Neural progenitor cell (in vitro differentiated cells): ENCODE results near the gene SERPINF2. TPM values are rescaled to one million over a fixed set of nuclear protein-coding genes. Genes with fewer than 3 reads are reported as not detected.

ENCODE experiments used
- DNase-seq: peaks from one replicate; pipeline ENCODE4 v3.0.0-alpha.2; 2016; ENCODE audit warnings: low spot score
- H2AFZ ChIP-seq: fragments of 200-600 bp; sonication (generic); replicated peaks from 2 replicates; pipeline ENCODE4 v1.6.1; 2016; ENCODE audit warnings: antibody characterized with exemption
- H3F3A ChIP-seq: fragments of 200-600 bp; sonication (generic); 2 replicates; pipeline ENCODE4 v1.6.1; 2016; ENCODE audit warnings: antibody characterized with exemption, low read depth
- H3K27ac ChIP-seq: fragments of 200-600 bp; sonication (generic); 2 replicates; pipeline ENCODE4 v1.5.1; 2016; ENCODE audit warnings: mild to moderate bottlenecking
- H3K27me3 ChIP-seq: fragments of 200-600 bp; sonication (generic); 2 replicates; pipeline ENCODE4 v1.6.1; 2016; ENCODE audit warnings: mild to moderate bottlenecking, moderate library complexity
- H3K36me3 ChIP-seq: fragments of 200-600 bp; sonication (generic); 2 replicates; pipeline ENCODE4 v1.5.1; 2016
- H3K4me1 ChIP-seq: fragments of 200-600 bp; sonication (generic); 2 replicates; pipeline ENCODE4 v1.6.1; 2016; ENCODE audit warnings: mixed run types
- H3K4me2 ChIP-seq: fragments of 200-600 bp; sonication (generic); 2 replicates; pipeline ENCODE4 v1.6.1; 2016
- H3K4me3 ChIP-seq: fragments of 200-600 bp; sonication (generic); 2 replicates; pipeline ENCODE4 v1.5.1; 2016
- H3K79me2 ChIP-seq: fragments of 200-600 bp; sonication (generic); 2 replicates; pipeline ENCODE4 v1.6.1; 2016; ENCODE audit warnings: low read depth
- H3K9ac ChIP-seq: fragments of 200-600 bp; sonication (generic); 2 replicates; pipeline ENCODE4 v1.6.1; 2016
- H3K9me3 ChIP-seq: fragments of 200-600 bp; sonication (generic); 2 replicates; pipeline ENCODE4 v1.5.1; 2016; ENCODE audit warnings: low read depth
- H4K20me1 ChIP-seq: fragments of 200-600 bp; sonication (generic); 2 replicates; pipeline ENCODE4 v1.6.1; 2016; ENCODE audit warnings: low read depth
- H3K27ac Mint-ChIP-seq: 3 replicates; pipeline ENCODE4 v1.8.0; 2021; ENCODE audit warnings: mixed read lengths
- H3K27me3 Mint-ChIP-seq: 2 replicates; pipeline ENCODE4 v1.8.0; 2022; ENCODE audit warnings: low read depth, mild to moderate bottlenecking, inconsistent platforms, moderate library complexity, mixed read lengths; ENCODE audit not compliant: insufficient read depth
- H3K36me3 Mint-ChIP-seq: 3 replicates; pipeline ENCODE4 v1.8.0; 2021; ENCODE audit warnings: mixed read lengths
- H3K4me1 Mint-ChIP-seq: 3 replicates; pipeline ENCODE4 v1.8.0; 2021; ENCODE audit warnings: mixed read lengths
- H3K4me3 Mint-ChIP-seq: 3 replicates; pipeline ENCODE4 v1.8.0; 2021; ENCODE audit warnings: mild to moderate bottlenecking, moderate library complexity, mixed read lengths
- H3K9me3 Mint-ChIP-seq: 3 replicates; pipeline ENCODE4 v1.8.0; 2020; ENCODE audit warnings: mixed read lengths
- CTCF ChIP-seq: fragments of 200-600 bp; sonication (generic); IDR thresholded peaks from 2 replicates; pipeline ENCODE4 v1.5.1; 2017; ENCODE audit warnings: antibody characterized with exemption, mild to moderate bottlenecking
- EZH2 ChIP-seq: fragments of 200-600 bp; sonication (generic); IDR thresholded peaks from 2 replicates; pipeline ENCODE4 v1.6.1; 2017; ENCODE audit warnings: antibody characterized with exemption, mild to moderate bottlenecking, moderate library complexity
- EZH2phosphoT487 ChIP-seq: fragments of 200-600 bp; sonication (generic); IDR thresholded peaks from 2 replicates; pipeline ENCODE4 v1.6.1; 2017; ENCODE audit warnings: antibody characterized with exemption
- total RNA-seq: library from RNA; depleted of rRNA; stranded (reverse); fragments of >200 nt; gene quantifications from 2 replicates; pipeline ENCODE4 v1.2.3, GENCODE V29; 2015; ENCODE audit warnings: low replicate concordance

SERPINF2 gene
- total RNA-seq, 1 donor from 2014 or later = not detected

DNA sequence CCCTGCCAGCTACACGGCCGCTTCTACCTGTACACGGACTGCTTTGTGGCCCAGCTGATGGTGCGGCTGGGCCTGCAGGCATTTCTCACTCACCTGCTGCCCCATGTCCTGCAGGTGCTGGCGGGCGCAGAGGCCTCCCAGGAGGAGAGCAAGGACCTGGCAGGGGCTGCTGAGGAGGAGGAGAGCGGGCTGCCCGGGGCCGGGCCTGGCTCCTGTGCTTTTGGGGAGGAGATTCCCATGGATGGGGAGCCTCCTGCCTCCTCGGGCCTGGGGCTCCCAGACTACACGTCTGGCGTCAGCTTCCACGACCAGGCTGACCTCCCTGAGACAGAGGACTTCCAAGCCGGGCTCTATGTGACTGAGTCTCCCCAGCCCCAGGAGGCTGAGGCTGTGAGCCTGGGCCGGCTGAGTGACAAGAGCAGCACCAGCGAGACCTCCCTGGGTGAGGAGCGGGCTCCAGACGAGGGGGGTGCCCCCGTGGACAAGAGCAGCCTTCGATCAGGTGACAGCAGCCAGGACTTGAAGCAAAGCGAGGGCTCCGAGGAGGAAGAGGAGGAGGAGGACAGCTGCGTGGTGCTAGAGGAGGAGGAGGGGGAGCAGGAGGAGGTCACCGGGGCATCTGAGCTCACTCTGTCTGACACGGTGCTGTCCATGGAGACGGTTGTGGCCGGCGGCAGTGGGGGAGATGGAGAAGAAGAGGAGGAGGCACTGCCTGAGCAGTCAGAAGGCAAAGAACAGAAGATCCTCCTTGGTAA is 14.6 kb upstream of the SERPINF2 start:
- no peak overlapping the region for H3K27ac Mint-ChIP-seq
- no peak for DNase-seq

DNA sequence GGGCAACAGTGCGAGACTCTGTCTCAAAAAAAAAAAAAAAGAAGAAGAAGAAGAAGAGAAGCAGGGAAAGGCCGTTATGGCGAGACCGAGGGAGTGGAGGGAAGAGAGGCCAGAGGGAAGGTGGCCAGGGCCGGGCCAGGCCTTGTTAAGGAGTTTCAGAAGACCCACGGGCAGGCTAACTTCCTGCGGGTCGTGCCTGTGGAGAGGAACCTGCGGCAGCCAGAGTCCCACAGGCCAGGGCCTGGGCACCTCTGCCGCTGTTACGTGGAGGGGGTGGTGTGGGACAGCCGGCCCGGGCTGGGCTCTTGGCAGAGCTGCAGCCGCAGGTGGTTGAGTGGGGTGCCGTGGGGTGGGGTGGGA is 12.7 kb upstream of the SERPINF2 start:
- no peak overlapping the region for H3K4me2 ChIP-seq
- H3K27ac Mint-ChIP-seq = no peak overlapping the region
- H3K9me3 Mint-ChIP-seq = no peaks in the 10 kb centered on the region
- H3K4me1 ChIP-seq = no peaks in the 10 kb centered on the region
- no peak overlapping the region for H3K9ac ChIP-seq
- no peak for TF ChIP-seq EZH2
- no peak for TF ChIP-seq CTCF
- TF ChIP-seq EZH2phosphoT487 = no peak
- H3K4me3 ChIP-seq = no peak overlapping the region
- H2AFZ ChIP-seq = no peak overlapping the region
- no peaks in the 10 kb centered on the region for H3K27me3 ChIP-seq
- no peaks in the 10 kb centered on the region for H4K20me1 ChIP-seq
- H3K9me3 ChIP-seq = no peaks in the 10 kb centered on the region
- peaks cover 10% of the 10 kb centered on the region for H3K4me1 Mint-ChIP-seq
- no peaks in the 10 kb centered on the region for H3K36me3 Mint-ChIP-seq
- no peak for DNase-seq
- no peaks in the 10 kb centered on the region for H3K79me2 ChIP-seq
- H3K4me3 Mint-ChIP-seq = no peak overlapping the region
- no peaks in the 10 kb centered on the region for H3F3A ChIP-seq
- H3K36me3 ChIP-seq = no peaks in the 10 kb centered on the region
- no peak overlapping the region for H3K27ac ChIP-seq
- H3K27me3 Mint-ChIP-seq = peaks cover 5% of the 10 kb centered on the region

More for the DNA sequence above, 14.6 kb upstream of the SERPINF2 start:
- H3K4me3 Mint-ChIP-seq = no peak overlapping the region
- Histone ChIP-seq H3K79me2 (no peaks in the 10 kb centered on the region), H3K9ac (no peak overlapping the region), H3F3A (peaks cover 10% of the 10 kb centered on the region), H4K20me1 (no peaks in the 10 kb centered on the region), H3K4me1 (no peaks in the 10 kb centered on the region), H3K36me3 (no peaks in the 10 kb centered on the region), H3K9me3 (no peaks in the 10 kb centered on the region), H2AFZ (no peak overlapping the region), H3K4me3 (no peak overlapping the region), H3K27ac (no peak overlapping the region), H3K4me2 (no peak overlapping the region), H3K27me3 (no peaks in the 10 kb centered on the region)
- peaks cover 5% of the 10 kb centered on the region for H3K27me3 Mint-ChIP-seq
- no peaks in the 10 kb centered on the region for H3K9me3 Mint-ChIP-seq
- TF ChIP-seq CTCF (no peak), EZH2 (no peak), EZH2phosphoT487 (no peak)
- peaks cover 10% of the 10 kb centered on the region for H3K4me1 Mint-ChIP-seq
- no peaks in the 10 kb centered on the region for H3K36me3 Mint-ChIP-seq

GRCh38 chr17:1730326-1731193 is 12.1 kb upstream of the SERPINF2 start:
- H3K27me3 Mint-ChIP-seq = peaks cover 3% of the 10 kb centered on the region
- H3F3A ChIP-seq = no peaks in the 10 kb centered on the region
- H3K4me3 ChIP-seq = no peak overlapping the region
- no peak overlapping the region for H3K9ac ChIP-seq
- H3K4me1 Mint-ChIP-seq = peaks cover 7% of the 10 kb centered on the region
- no peaks in the 10 kb centered on the region for H4K20me1 ChIP-seq
- H3K36me3 ChIP-seq = no peaks in the 10 kb centered on the region
- no peak overlapping the region for H3K27ac ChIP-seq
- no peaks in the 10 kb centered on the region for H3K27me3 ChIP-seq
- no peaks in the 10 kb centered on the region for H3K36me3 Mint-ChIP-seq
- no peak overlapping the region for H3K4me3 Mint-ChIP-seq
- H3K9me3 ChIP-seq = no peaks in the 10 kb centered on the region
- H3K9me3 Mint-ChIP-seq = no peaks in the 10 kb centered on the region
- H3K4me2 ChIP-seq = no peak overlapping the region
- TF ChIP-seq CTCF (no peak), EZH2 (no peak), EZH2phosphoT487 (no peak)
- no peaks in the 10 kb centered on the region for H3K4me1 ChIP-seq
- no peak overlapping the region for H2AFZ ChIP-seq
- no peak for DNase-seq
- H3K27ac Mint-ChIP-seq = no peak overlapping the region
- no peaks in the 10 kb centered on the region for H3K79me2 ChIP-seq
